Measurements from ENCODE around the gene SLC66A1.

DNA sequence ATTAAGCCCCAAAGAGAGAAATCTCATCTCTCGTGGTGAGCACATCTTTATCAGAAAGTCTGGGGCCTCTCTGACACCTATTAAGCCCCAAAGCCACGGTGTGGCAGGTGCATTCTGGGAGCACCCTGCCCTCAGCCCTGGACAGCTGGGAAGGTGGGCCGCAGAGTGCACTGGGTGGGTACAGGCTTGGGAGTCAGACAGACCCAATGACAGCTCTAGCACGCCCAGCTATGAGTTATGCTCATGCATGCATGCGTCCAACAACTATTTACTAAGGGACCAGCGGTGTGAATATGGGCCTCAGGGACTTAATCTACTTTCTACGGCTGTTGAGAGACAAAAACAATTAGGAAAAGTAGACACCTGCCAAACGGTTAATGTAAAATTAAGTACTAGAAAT, 46.6 kb downstream of the SLC66A1 start:
- TF ChIP-seq, protein P1, sequence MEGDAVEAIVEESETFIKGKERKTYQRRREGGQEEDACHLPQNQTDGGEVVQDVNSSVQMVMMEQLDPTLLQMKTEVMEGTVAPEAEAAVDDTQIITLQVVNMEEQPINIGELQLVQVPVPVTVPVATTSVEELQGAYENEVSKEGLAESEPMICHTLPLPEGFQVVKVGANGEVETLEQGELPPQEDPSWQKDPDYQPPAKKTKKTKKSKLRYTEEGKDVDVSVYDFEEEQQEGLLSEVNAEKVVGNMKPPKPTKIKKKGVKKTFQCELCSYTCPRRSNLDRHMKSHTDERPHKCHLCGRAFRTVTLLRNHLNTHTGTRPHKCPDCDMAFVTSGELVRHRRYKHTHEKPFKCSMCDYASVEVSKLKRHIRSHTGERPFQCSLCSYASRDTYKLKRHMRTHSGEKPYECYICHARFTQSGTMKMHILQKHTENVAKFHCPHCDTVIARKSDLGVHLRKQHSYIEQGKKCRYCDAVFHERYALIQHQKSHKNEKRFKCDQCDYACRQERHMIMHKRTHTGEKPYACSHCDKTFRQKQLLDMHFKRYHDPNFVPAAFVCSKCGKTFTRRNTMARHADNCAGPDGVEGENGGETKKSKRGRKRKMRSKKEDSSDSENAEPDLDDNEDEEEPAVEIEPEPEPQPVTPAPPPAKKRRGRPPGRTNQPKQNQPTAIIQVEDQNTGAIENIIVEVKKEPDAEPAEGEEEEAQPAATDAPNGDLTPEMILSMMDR (conservative IDR thresholded peaks at IDR 0.05; ENCODE audit: low read length): no peak
- TF ChIP-seq EZH2phosphoT487 (IDR thresholded peaks at IDR 0.05; ENCODE audit: borderline replicate concordance): no peak

All from Loucy (cell line).